ENCODE data around the gene MMP3.

GRCh38 chr11:102837156-102837555 lies 6.3 kb downstream of the MMP3 start:
- TF ChIP-seq, protein P1, sequence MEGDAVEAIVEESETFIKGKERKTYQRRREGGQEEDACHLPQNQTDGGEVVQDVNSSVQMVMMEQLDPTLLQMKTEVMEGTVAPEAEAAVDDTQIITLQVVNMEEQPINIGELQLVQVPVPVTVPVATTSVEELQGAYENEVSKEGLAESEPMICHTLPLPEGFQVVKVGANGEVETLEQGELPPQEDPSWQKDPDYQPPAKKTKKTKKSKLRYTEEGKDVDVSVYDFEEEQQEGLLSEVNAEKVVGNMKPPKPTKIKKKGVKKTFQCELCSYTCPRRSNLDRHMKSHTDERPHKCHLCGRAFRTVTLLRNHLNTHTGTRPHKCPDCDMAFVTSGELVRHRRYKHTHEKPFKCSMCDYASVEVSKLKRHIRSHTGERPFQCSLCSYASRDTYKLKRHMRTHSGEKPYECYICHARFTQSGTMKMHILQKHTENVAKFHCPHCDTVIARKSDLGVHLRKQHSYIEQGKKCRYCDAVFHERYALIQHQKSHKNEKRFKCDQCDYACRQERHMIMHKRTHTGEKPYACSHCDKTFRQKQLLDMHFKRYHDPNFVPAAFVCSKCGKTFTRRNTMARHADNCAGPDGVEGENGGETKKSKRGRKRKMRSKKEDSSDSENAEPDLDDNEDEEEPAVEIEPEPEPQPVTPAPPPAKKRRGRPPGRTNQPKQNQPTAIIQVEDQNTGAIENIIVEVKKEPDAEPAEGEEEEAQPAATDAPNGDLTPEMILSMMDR (IDR thresholded peaks at IDR 0.05; ENCODE audit: low read depth, low read length, poor library complexity, severe bottlenecking), result no peak
- TF ChIP-seq EZH2phosphoT487 (IDR thresholded peaks at IDR 0.05; ENCODE audit: borderline replicate concordance, low read length), result no peak

Measured in DOHH2 (cell line).